ENCODE data around the gene BTBD1.
A peak's percentile ranks its signal among the peaks of the same experiment; 100 is the strongest.
"Not testable (repeated sequence)": the region's sequence is repeated elsewhere in the genome, so short reads cannot be mapped to it uniquely, and the experiment has no call there.

The BTBD1 gene

GRCh38 chr15:83094583-83094982, 27.5 kb upstream of the BTBD1 start:
- DNase-seq (ENCODE audit: low spot score): no peak

GRCh38 chr15:83092309-83092976, 25.4 kb upstream of the BTBD1 start:
- DNase-seq (ENCODE audit: low spot score): no peak

- not testable (repeated sequence) for DNase-seq (ENCODE audit: low spot score)
These were observed 24.9 kb upstream of the BTBD1 start for GRCh38 chr15:83091965-83092308.

GRCh38 chr15:83090465-83090864, 23.4 kb upstream of the BTBD1 start:
- DNase-seq (ENCODE audit: low spot score): no peak

- no peak for DNase-seq (ENCODE audit: low spot score)
These were observed 21.8 kb upstream of the BTBD1 start for GRCh38 chr15:83088876-83089275.

GRCh38 chr15:83087576-83087975, 20.5 kb upstream of the BTBD1 start:
- no peak for DNase-seq (ENCODE audit: low spot score)

- not testable (repeated sequence) for DNase-seq (ENCODE audit: low spot score)
These were observed 19.0 kb upstream of the BTBD1 start for GRCh38 chr15:83085864-83086552.

- DNase-seq (ENCODE audit: low spot score): not testable (repeated sequence)
These were observed 18.4 kb upstream of the BTBD1 start for GRCh38 chr15:83085461-83085860.

- DNase-seq (ENCODE audit: low spot score): no peak
These were observed 15.8 kb upstream of the BTBD1 start for GRCh38 chr15:83082730-83083386.

- no peak for DNase-seq (ENCODE audit: low spot score)
These were observed 14.4 kb upstream of the BTBD1 start for GRCh38 chr15:83081256-83082014.

- DNase-seq (ENCODE audit: low spot score): no peak
These were observed 11.7 kb upstream of the BTBD1 start for GRCh38 chr15:83078712-83079111.

- no peak for DNase-seq (ENCODE audit: low spot score)
These were observed 10.6 kb upstream of the BTBD1 start for GRCh38 chr15:83077491-83078230.

GRCh38 chr15:83069211-83069642, 2.2 kb upstream of the BTBD1 start:
- DNase-seq (ENCODE audit: low spot score): peak; percentile 47

GRCh38 chr15:83068054-83068453, 1.0 kb upstream of the BTBD1 start:
- no peak for DNase-seq (ENCODE audit: low spot score)

GRCh38 chr15:83067638-83067962, 548 bp upstream of the BTBD1 start:
- DNase-seq (ENCODE audit: low spot score): no peak

- no peak for DNase-seq (ENCODE audit: low spot score)
These were observed 868 bp downstream of the BTBD1 start for GRCh38 chr15:83066034-83066733.

- no peak for DNase-seq (ENCODE audit: low spot score)
These were observed 1.6 kb downstream of the BTBD1 start for GRCh38 chr15:83065431-83065830.

GRCh38 chr15:83064859-83065258, 2.2 kb downstream of the BTBD1 start:
- DNase-seq (ENCODE audit: low spot score): no peak

GRCh38 chr15:83063551-83063950, 3.5 kb downstream of the BTBD1 start:
- DNase-seq (ENCODE audit: low spot score): no peak

- DNase-seq (ENCODE audit: low spot score): no peak
These were observed 4.3 kb downstream of the BTBD1 start for GRCh38 chr15:83062768-83063180.

GRCh38 chr15:83061680-83062079, 5.4 kb downstream of the BTBD1 start:
- no peak for DNase-seq (ENCODE audit: low spot score)
